Memory B cell (primary cell): Measurements from ENCODE around the gene B2M.
"Not testable (repeated sequence)": the region's sequence is repeated elsewhere in the genome, so short reads cannot be mapped to it uniquely, and the experiment has no call there.

ENCODE experiments used
- ATAC-seq: fragments of 150-1000 bp; cut with Tn5 transposase; 2 replicates; pipeline ENCODE4 v1.10.0; 2021; ENCODE audit warnings: low read depth, mild to moderate bottlenecking, moderate library complexity
- DNase-seq, 2 donors: peaks; one replicate each; pipeline ENCODE4 v3.0.0; 2022; ENCODE audit warnings: low spot score in 2 of 2
- H3K27ac Mint-ChIP-seq: one replicate; pipeline ENCODE4 v1.8.0; 2022; ENCODE audit warnings: mild to moderate bottlenecking, moderate library complexity, mixed read lengths
- H3K27me3 Mint-ChIP-seq: one replicate; pipeline ENCODE4 v1.8.0; 2022; ENCODE audit warnings: mixed read lengths
- H3K36me3 Mint-ChIP-seq: one replicate; pipeline ENCODE4 v1.8.0; 2022; ENCODE audit warnings: mild to moderate bottlenecking, mixed read lengths
- H3K4me1 Mint-ChIP-seq: one replicate; pipeline ENCODE4 v1.8.0; 2022; ENCODE audit warnings: mixed read lengths
- H3K4me3 Mint-ChIP-seq: one replicate; pipeline ENCODE4 v1.8.0; 2022; ENCODE audit warnings: mild to moderate bottlenecking, moderate library complexity, mixed read lengths
- H3K9me3 Mint-ChIP-seq: one replicate; pipeline ENCODE4 v1.8.0; 2022; ENCODE audit warnings: mixed read lengths

The B2M gene

DNA sequence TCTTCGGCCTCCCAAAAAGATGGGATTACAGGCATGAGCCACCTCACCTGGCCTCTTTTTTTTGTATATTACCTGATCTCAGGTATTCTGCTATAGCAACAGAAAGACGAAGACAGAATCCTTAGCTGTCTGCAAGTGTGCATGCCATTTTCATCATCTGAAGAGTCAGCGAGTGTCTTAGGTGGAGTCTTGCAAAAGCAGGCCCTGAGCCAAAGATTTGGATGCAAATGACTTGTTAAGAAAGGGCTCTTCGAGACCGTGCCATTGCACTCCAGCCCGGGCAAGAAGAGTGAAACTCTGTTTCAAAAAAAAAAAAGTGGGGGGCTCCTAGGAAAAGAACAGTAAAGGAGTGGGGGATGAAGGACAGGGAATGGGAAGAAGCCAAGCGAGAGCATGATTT lies 14.8 kb downstream of the B2M start:
- Mint-ChIP-seq H3K27ac (peak overlapping the region; percentile 99), H3K36me3 (peaks cover 1% of the 10 kb centered on the region), H3K27me3 (no peaks in the 10 kb centered on the region), H3K9me3 (no peaks in the 10 kb centered on the region), H3K4me1 (peaks cover 40% of the 10 kb centered on the region), H3K4me3 (peak overlapping the region; percentile 97)
- no peak for DNase-seq
- ATAC-seq = no peak

GRCh38 chr15:44726568-44727484 lies 15.5 kb downstream of the B2M start:
- no peaks in the 10 kb centered on the region for H3K9me3 Mint-ChIP-seq
- peak; percentile 52 for ATAC-seq
- H3K4me1 Mint-ChIP-seq = peaks cover 41% of the 10 kb centered on the region
- H3K27ac Mint-ChIP-seq = peak overlapping the region; percentile 99
- peaks cover 5% of the 10 kb centered on the region for H3K36me3 Mint-ChIP-seq
- H3K4me3 Mint-ChIP-seq = peak overlapping the region; percentile 97
- H3K27me3 Mint-ChIP-seq = no peaks in the 10 kb centered on the region
- DNase-seq = peak in 1 of 2 donors; percentile 72

GRCh38 chr15:44727485-44728231 lies 16.3 kb downstream of the B2M start:
- DNase-seq = no peak
- Mint-ChIP-seq H3K36me3 (peaks cover 9% of the 10 kb centered on the region), H3K27ac (peak overlapping the region; percentile 99), H3K4me3 (peak overlapping the region; percentile 39), H3K27me3 (no peaks in the 10 kb centered on the region), H3K4me1 (peaks cover 44% of the 10 kb centered on the region), H3K9me3 (no peaks in the 10 kb centered on the region)
- ATAC-seq = no peak

GRCh38 chr15:44728232-44728575 lies 16.9 kb downstream of the B2M start:
- Mint-ChIP-seq H3K27ac (peak overlapping the region; percentile 99), H3K4me3 (peak overlapping the region; percentile 99), H3K4me1 (peaks cover 44% of the 10 kb centered on the region)
- DNase-seq, H3K9me3 Mint-ChIP-seq, H3K36me3 Mint-ChIP-seq, H3K27me3 Mint-ChIP-seq, ATAC-seq: not testable (repeated sequence)

- ATAC-seq = peak; percentile 73
- no peaks in the 10 kb centered on the region for H3K9me3 Mint-ChIP-seq
- peak; percentile 89 to 93 for DNase-seq
These were observed 17.5 kb downstream of the B2M start for GRCh38 chr15:44728576-44729407.

GRCh38 chr15:44729408-44730127 lies 18.3 kb downstream of the B2M start:
- H3K4me3 Mint-ChIP-seq = peak overlapping the region; percentile 99
- no peaks in the 10 kb centered on the region for H3K9me3 Mint-ChIP-seq
- peak overlapping the region; percentile 99 for H3K27ac Mint-ChIP-seq
- ATAC-seq = peak; percentile 14
- H3K36me3 Mint-ChIP-seq = peaks cover 11% of the 10 kb centered on the region
- no peaks in the 10 kb centered on the region for H3K27me3 Mint-ChIP-seq
- DNase-seq = no peak
- peaks cover 40% of the 10 kb centered on the region for H3K4me1 Mint-ChIP-seq

More at GRCh38 chr15:44728576-44729407, 17.5 kb downstream of the B2M start:
- Mint-ChIP-seq H3K4me3 (peak overlapping the region; percentile 99), H3K4me1 (peaks cover 44% of the 10 kb centered on the region), H3K27ac (peak overlapping the region; percentile 99), H3K36me3 (peaks cover 11% of the 10 kb centered on the region), H3K27me3 (no peaks in the 10 kb centered on the region)

DNA sequence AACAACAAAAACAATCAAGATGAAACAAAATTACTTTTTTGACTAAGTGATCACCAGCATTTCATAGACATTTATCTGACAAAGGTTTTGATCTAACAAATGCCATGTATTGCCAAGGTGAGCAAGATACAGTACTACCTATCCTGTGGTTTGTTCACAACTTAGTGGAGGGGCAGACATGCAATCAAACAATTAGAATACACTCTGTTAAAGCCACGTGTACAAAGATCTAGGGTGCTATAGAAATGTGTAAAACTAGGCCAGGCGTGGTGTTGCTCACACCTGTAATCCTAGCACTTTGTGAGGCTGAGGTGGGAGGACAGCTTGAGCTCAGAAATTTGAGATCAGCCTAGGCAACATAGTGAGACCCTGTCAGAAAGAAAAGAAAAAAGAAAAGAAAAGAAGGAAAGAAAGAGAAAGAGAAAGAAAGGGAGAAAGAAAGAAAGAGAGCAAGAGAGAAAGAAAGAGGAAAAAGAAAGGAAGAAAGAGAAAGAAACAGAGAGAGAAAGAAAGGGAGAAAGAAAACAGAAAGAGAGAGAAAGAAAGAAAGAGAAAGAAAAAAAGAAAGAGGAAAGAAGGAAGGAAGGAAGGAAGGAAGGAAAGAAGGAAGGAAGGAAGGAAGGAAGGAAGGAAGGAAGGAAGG lies 23.6 kb downstream of the B2M start:
- H3K27me3 Mint-ChIP-seq = no peaks in the 10 kb centered on the region
- H3K4me1 Mint-ChIP-seq = peaks cover 39% of the 10 kb centered on the region
- DNase-seq (no peak), ATAC-seq (no peak)
- no peaks in the 10 kb centered on the region for H3K9me3 Mint-ChIP-seq
- peaks cover 11% of the 10 kb centered on the region for H3K36me3 Mint-ChIP-seq
- H3K4me3 Mint-ChIP-seq = peak overlapping the region; percentile 73
- peak overlapping the region; percentile 93 for H3K27ac Mint-ChIP-seq

DNA sequence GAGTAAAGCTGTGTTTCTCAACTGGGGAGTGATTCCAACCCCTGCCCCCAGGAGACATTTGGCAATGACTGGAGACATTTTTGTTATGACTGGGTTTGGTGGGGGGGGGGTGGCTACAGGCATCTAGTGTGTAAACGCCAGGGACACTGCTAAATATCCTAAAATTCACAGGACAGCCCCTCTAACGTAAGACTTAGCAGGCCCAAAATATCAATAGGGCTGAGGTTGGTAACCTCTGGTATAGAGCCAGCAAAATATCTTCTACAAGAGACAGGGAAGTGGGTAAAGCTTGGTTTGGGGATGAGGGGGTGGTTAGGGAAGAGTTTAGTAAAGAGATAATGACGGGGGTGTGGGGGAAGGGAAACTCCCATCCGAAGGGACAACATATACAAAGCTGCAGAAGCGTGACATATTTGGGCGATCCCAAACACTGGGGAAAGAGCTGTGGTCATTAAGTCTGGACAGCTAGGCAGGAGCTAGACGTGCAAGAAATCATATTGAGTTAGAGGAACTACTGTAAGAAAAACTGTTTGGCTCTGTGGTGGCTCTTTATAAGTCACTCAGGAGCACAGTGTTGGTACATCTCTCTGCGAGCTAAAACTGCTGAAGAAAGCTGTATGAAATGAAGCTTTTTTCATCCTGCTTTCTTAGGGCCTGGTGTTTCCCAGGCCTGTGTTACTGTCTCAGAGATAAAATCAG lies 24.3 kb downstream of the B2M start:
- H3K27me3 Mint-ChIP-seq = no peaks in the 10 kb centered on the region
- H3K4me3 Mint-ChIP-seq = peak overlapping the region; percentile 73
- H3K4me1 Mint-ChIP-seq = peaks cover 39% of the 10 kb centered on the region
- ATAC-seq (peak; percentile 72), DNase-seq (no peak)
- H3K36me3 Mint-ChIP-seq = peaks cover 11% of the 10 kb centered on the region
- peak overlapping the region; percentile 93 for H3K27ac Mint-ChIP-seq
- H3K9me3 Mint-ChIP-seq = no peaks in the 10 kb centered on the region

- peaks cover 37% of the 10 kb centered on the region for H3K4me1 Mint-ChIP-seq
- DNase-seq (no peak), ATAC-seq (peak; percentile 47)
- peak within 1 kb of the TSS; percentile 93 for H3K27ac Mint-ChIP-seq
- peaks cover 11% of the 10 kb centered on the region for H3K36me3 Mint-ChIP-seq
- peak within 1 kb of the TSS; percentile 73 for H3K4me3 Mint-ChIP-seq
- no peaks in the 10 kb centered on the region for H3K9me3 Mint-ChIP-seq
- no peaks in the 10 kb centered on the region for H3K27me3 Mint-ChIP-seq
These were observed 25.0 kb downstream of the B2M start, which contains the start of gene TRIM69 for GRCh38 chr15:44736181-44736765. Gene TRIM69, plus strand, starts transcription at chr15:44736528. Its CDS starts 177 bp downstream, at chr15:44736705.

DNA sequence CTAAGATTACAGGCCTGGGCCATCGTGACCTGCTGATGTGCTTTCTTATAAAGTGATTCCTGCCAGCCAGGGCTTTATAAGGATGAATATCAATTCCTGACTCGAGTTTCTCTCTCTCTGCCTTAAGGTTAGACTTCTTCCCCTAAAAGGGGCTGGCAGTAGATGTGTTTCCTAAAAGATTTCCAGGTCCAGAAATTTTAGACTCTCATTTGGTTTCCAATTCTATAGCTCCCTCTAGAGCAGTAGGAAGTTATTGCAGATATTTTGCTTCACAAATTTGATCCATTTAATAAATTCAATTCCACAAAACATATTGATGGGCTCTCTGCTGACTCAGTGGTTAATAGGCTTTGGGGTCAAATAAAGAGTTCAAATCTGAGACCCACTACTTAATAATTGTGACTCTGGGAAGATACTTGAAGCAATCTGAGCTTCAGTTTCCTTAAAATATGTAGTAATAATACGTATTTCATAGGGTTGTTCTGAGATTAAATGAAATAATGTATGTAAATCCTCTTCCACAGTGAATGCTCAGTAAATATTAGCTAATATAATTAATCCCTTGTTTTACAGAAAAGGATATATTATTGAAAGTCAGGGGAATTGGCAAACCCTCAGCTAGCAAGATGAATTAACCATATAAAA lies 27.1 kb downstream of the B2M start:
- H3K4me1 Mint-ChIP-seq = peaks cover 25% of the 10 kb centered on the region
- no peak for ATAC-seq
- H3K9me3 Mint-ChIP-seq = no peaks in the 10 kb centered on the region

DNA sequence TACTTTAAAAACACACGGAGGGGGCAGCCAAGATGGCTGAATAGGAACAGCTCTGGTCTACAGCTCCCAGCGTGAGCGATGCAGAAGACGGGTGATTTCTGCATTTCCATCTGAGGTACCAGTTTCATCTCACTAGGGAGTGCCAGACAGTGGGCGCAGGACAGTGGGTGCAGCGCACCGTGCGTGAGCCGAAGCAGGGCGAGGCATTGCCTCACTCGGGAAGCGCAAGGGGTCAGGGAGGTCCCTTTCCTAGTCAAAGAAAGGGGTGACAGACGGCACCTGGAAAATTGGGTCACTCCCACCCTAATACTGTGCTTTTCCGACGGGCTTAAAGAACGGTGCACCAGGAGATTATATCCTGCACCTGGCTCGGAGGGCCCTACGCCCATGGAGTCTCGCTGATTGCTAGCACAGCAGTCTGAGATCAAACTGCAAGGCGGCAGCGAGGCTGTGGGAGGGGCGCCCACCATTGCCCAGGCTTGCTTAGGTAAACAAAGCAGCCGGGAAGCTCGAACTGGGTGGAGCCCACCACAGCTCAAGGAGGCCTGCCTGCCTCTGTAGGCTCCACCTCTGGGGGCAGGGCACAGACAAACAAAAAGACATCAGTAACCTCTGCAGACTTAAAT lies 28.0 kb downstream of the B2M start:
- not testable (repeated sequence) for H3K4me3 Mint-ChIP-seq, H3K27ac Mint-ChIP-seq

More for the DNA sequence above, 27.1 kb downstream of the B2M start:
- no peak overlapping the region for H3K4me3 Mint-ChIP-seq
- H3K36me3 Mint-ChIP-seq = peaks cover 2% of the 10 kb centered on the region
- H3K27ac Mint-ChIP-seq = peak overlapping the region; percentile 67
- H3K27me3 Mint-ChIP-seq = no peaks in the 10 kb centered on the region
- peak in 1 of 2 donors; percentile 62 for DNase-seq

More for the DNA sequence above, 28.0 kb downstream of the B2M start:
- not testable (repeated sequence) for H3K9me3 Mint-ChIP-seq, H3K36me3 Mint-ChIP-seq, H3K27me3 Mint-ChIP-seq, DNase-seq, ATAC-seq
- peaks cover 22% of the 10 kb centered on the region for H3K4me1 Mint-ChIP-seq
